SU-DHL-6 (cell line): ENCODE results near the gene RPL10A.

Experiments used
- H2AFZ ChIP-seq: fragments of 200-600 bp; sonication (generic); 2 replicates; pipeline ENCODE4 v1.6.1; 2014; ENCODE audit warnings: low read depth, mild to moderate bottlenecking, moderate library complexity, mixed read lengths, antibody characterized with exemption, low read length; ENCODE audit not compliant: severe bottlenecking
- H3F3A ChIP-seq: fragments of 200-600 bp; shearing (Covaris generic); 2 replicates; pipeline ENCODE4 v1.6.0; 2016; ENCODE audit warnings: antibody characterized with exemption, mild to moderate bottlenecking; ENCODE audit not compliant: insufficient read depth
- H3K27ac ChIP-seq: fragments of 200-600 bp; sonication (generic); 2 replicates; pipeline ENCODE4 v1.5.1; 2016; ENCODE audit warnings: low read depth, mild to moderate bottlenecking, low read length, moderate library complexity, mixed read lengths
- H3K27me3 ChIP-seq: fragments of 200-600 bp; sonication (generic), shearing (Covaris generic); 2 replicates; pipeline ENCODE4 v1.6.0; 2014; ENCODE audit warnings: mild to moderate bottlenecking, low read length
- H3K36me3 ChIP-seq: fragments of 200-600 bp; sonication (generic); 2 replicates; pipeline ENCODE4 v1.6.1; 2014; ENCODE audit warnings: mild to moderate bottlenecking, low read length, mixed read lengths
- H3K4me2 ChIP-seq: fragments of 300-600, 200-600 bp; shearing (Covaris generic), sonication (generic); 2 replicates; pipeline ENCODE4 v1.6.0; 2014; ENCODE audit warnings: low read length, low read depth, mild to moderate bottlenecking; ENCODE audit not compliant: poor library complexity, severe bottlenecking
- H3K4me3 ChIP-seq: fragments of 200-600 bp; sonication (generic); 2 replicates; pipeline ENCODE4 v1.5.1; 2014; ENCODE audit warnings: antibody characterized with exemption, low read length, mild to moderate bottlenecking, mixed read lengths; ENCODE audit not compliant: insufficient read depth, poor library complexity, severe bottlenecking
- H3K79me2 ChIP-seq: fragments of 200-600 bp; sonication (generic); 2 replicates; pipeline ENCODE4 v1.6.1; 2014; ENCODE audit warnings: mild to moderate bottlenecking, low read length, moderate library complexity; ENCODE audit not compliant: insufficient read depth
- H3K9ac ChIP-seq: fragments of 200-600 bp; sonication (generic); 2 replicates; pipeline ENCODE4 v1.7.0; 2014; ENCODE audit warnings: mild to moderate bottlenecking, low read length
- H3K9me2 ChIP-seq: fragments of 200-600 bp; sonication (generic); replicated peaks from 2 replicates; pipeline ENCODE4 v1.6.1; 2014; ENCODE audit warnings: low read length; ENCODE audit not compliant: insufficient read depth
- H3K9me3 ChIP-seq: fragments of 200-600 bp; sonication (generic); 2 replicates; pipeline ENCODE4 v1.6.1; 2014; ENCODE audit warnings: low read length, mixed read lengths; ENCODE audit not compliant: insufficient read depth
- H4K20me1 ChIP-seq: fragments of 200-600 bp; sonication (generic); 2 replicates; pipeline ENCODE4 v1.6.1; 2014; ENCODE audit warnings: low read depth, mild to moderate bottlenecking, antibody characterized with exemption, low read length, moderate library complexity, mixed read lengths
- CTCF ChIP-seq: fragments of 200-600 bp; sonication (generic); IDR thresholded peaks from one replicate; pipeline ENCODE4 v1.5.1; 2017; ENCODE audit warnings: antibody characterized with exemption, mild to moderate bottlenecking, low read length, moderate library complexity; ENCODE audit not compliant: insufficient read depth, poor library complexity, severe bottlenecking
- EZH2phosphoT487 ChIP-seq: fragments of 200-600 bp; sonication (generic), shearing (Covaris generic); conservative IDR thresholded peaks from 2 replicates; pipeline ENCODE4 v1.6.1; 2018; ENCODE audit warnings: mild to moderate bottlenecking, antibody characterized with exemption, low read length, moderate library complexity, mixed read lengths

The RPL10A gene

GRCh38 chr6:35425284-35425683 lies 42.9 kb upstream of the RPL10A start:
- Histone ChIP-seq H3K27me3 (no peaks in the 10 kb centered on the region), H2AFZ (no peak overlapping the region), H3K4me2 (no peak overlapping the region), H3K79me2 (no peaks in the 10 kb centered on the region), H3K9ac (no peak overlapping the region), H3K9me3 (peaks cover 23% of the 10 kb centered on the region; the same call in 1 of the 2 replicates), H3F3A (no peaks in the 10 kb centered on the region), H3K9me2 (no peaks in the 10 kb centered on the region), H3K27ac (no peak overlapping the region), H4K20me1 (no peaks in the 10 kb centered on the region), H3K4me3 (no peak overlapping the region), H3K36me3 (no peaks in the 10 kb centered on the region)
- no peak for TF ChIP-seq CTCF
- no peak for TF ChIP-seq EZH2phosphoT487

GRCh38 chr6:35426074-35426473 lies 42.1 kb upstream of the RPL10A start:
- no peak for TF ChIP-seq EZH2phosphoT487
- no peak for TF ChIP-seq CTCF
- H3F3A ChIP-seq = no peaks in the 10 kb centered on the region
- no peak overlapping the region for H2AFZ ChIP-seq
- no peak overlapping the region for H3K27ac ChIP-seq
- no peaks in the 10 kb centered on the region for H4K20me1 ChIP-seq
- peaks cover 23% of the 10 kb centered on the region; the same call in 1 of the 2 replicates for H3K9me3 ChIP-seq
- H3K27me3 ChIP-seq = no peaks in the 10 kb centered on the region
- no peaks in the 10 kb centered on the region for H3K79me2 ChIP-seq
- no peaks in the 10 kb centered on the region for H3K36me3 ChIP-seq
- H3K4me3 ChIP-seq = no peak overlapping the region
- no peaks in the 10 kb centered on the region for H3K9me2 ChIP-seq
- no peak overlapping the region for H3K9ac ChIP-seq
- H3K4me2 ChIP-seq = no peak overlapping the region

- H4K20me1 ChIP-seq = no peaks in the 10 kb centered on the region
- no peak overlapping the region for H3K4me2 ChIP-seq
- H2AFZ ChIP-seq = no peak overlapping the region
- no peak overlapping the region for H3K9ac ChIP-seq
- H3K9me2 ChIP-seq = no peaks in the 10 kb centered on the region
- no peaks in the 10 kb centered on the region for H3K27me3 ChIP-seq
- no peak overlapping the region for H3K27ac ChIP-seq
- no peaks in the 10 kb centered on the region for H3F3A ChIP-seq
- H3K4me3 ChIP-seq = no peak overlapping the region
- no peak for TF ChIP-seq EZH2phosphoT487
- no peak for TF ChIP-seq CTCF
- peaks cover 23% of the 10 kb centered on the region; the same call in 1 of the 2 replicates for H3K9me3 ChIP-seq
- H3K36me3 ChIP-seq = no peaks in the 10 kb centered on the region
- no peaks in the 10 kb centered on the region for H3K79me2 ChIP-seq
Measured at GRCh38 chr6:35427435-35427834, 40.8 kb upstream of the RPL10A start.
